Suprapubic skin (tissue), 4 donors: ENCODE measurements around the gene SEMA5A.

Experiments
- EP300 ChIP-seq: sonication (generic); formaldehyde crosslinking; IDR thresholded peaks from one replicate; pipeline ENCODE4 v1.6.1; 2017; ENCODE audit warnings: antibody characterized with exemption
- POLR2A ChIP-seq, 2 donors: fragments of 450-650 bp; IDR thresholded peaks; one replicate each; pipeline ENCODE4 v1.6.1; 2017; ENCODE audit warnings: antibody characterized with exemption in 2 of 2, mild to moderate bottlenecking in 2 of 2, moderate library complexity in 2 of 2
- POLR2AphosphoS5 ChIP-seq, 3 donors: sonication (generic); formaldehyde crosslinking; IDR thresholded peaks; one replicate each; pipeline ENCODE4 v1.6.1; 2017; ENCODE audit warnings: antibody characterized with exemption in 3 of 3
- TF ChIP-seq, protein P1 (sequence below), 2 donors: fragments of 200-600 bp in 1 of 2; fragments of 450-650 bp in 1 of 2; sonication (generic) in 1 of 2; IDR thresholded peaks; one replicate each; pipeline ENCODE4 v1.5.1; 2016 to 2019; ENCODE audit warnings: antibody characterized with exemption in 2 of 2, mild to moderate bottlenecking in 1 of 2, moderate library complexity in 1 of 2

DNA sequence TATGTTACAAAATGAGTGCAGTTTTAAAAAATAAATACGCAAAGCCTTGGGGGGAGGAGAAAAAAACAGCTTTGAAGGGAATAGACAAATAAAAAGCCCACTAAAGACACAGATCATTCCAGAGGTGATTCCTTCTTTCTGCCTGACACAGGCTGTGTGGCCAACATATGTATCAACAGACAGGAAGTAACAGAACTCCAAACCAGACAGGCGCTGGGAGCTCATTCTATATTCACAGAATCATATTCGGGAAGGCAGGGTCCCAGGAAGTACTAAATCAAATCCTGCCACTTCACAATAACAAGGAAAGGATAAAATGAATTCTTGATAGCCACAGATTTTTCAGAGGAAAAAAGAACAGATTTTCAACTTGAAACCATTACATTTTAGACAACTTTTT lies 62.1 kb downstream of the SEMA5A start:
- TF ChIP-seq, protein P1, sequence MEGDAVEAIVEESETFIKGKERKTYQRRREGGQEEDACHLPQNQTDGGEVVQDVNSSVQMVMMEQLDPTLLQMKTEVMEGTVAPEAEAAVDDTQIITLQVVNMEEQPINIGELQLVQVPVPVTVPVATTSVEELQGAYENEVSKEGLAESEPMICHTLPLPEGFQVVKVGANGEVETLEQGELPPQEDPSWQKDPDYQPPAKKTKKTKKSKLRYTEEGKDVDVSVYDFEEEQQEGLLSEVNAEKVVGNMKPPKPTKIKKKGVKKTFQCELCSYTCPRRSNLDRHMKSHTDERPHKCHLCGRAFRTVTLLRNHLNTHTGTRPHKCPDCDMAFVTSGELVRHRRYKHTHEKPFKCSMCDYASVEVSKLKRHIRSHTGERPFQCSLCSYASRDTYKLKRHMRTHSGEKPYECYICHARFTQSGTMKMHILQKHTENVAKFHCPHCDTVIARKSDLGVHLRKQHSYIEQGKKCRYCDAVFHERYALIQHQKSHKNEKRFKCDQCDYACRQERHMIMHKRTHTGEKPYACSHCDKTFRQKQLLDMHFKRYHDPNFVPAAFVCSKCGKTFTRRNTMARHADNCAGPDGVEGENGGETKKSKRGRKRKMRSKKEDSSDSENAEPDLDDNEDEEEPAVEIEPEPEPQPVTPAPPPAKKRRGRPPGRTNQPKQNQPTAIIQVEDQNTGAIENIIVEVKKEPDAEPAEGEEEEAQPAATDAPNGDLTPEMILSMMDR (IDR thresholded peaks at IDR 0.05) = no peak
- no peak for TF ChIP-seq POLR2A (IDR thresholded peaks at IDR 0.05)
- no peak for TF ChIP-seq EP300
- no peak for TF ChIP-seq POLR2AphosphoS5 (IDR thresholded peaks at IDR 0.05)
